Upper lobe of left lung (tissue), 6 donors: ENCODE data around the gene KCNC1. TPM values are rescaled to one million over a fixed set of nuclear protein-coding genes. Genes with fewer than 3 reads are reported as not detected.

ENCODE experiments used
- ATAC-seq, 2 donors: fragments of 200-7000 bp; cut with Tn5 transposase; one replicate each; pipeline ENCODE4 v1.9.1; 2022; ENCODE audit warnings: mild to moderate bottlenecking in 2 of 2, moderate library complexity in 2 of 2; ENCODE audit not compliant: low FRiP score in 2 of 2
- DNase-seq, 2 donors: peaks; one replicate each; pipeline ENCODE4 v3.0.0-alpha.2; 2019 to 2020
- H3K27ac ChIP-seq, 4 donors: fragments of 200-600 bp; sonication (generic); one replicate each; pipeline ENCODE4 v1.5.1; 2016 to 2019
- H3K27me3 ChIP-seq, 4 donors: fragments of 200-600 bp; sonication (generic); one replicate each; pipeline ENCODE4 v1.5.1; 2017 to 2019
- H3K36me3 ChIP-seq, 4 donors: fragments of 200-600 bp; sonication (generic); one replicate each; pipeline ENCODE4 v1.5.1; 2016 to 2019
- H3K4me1 ChIP-seq, 4 donors: fragments of 200-600 bp; sonication (generic); one replicate each; pipeline ENCODE4 v1.5.1; 2018 to 2019
- H3K4me3 ChIP-seq, 4 donors: fragments of 200-600 bp; sonication (generic); one replicate each; pipeline ENCODE4 v1.5.1; 2017 to 2019; ENCODE audit warnings: mild to moderate bottlenecking in 2 of 4, moderate library complexity in 1 of 4
- H3K9me3 ChIP-seq, 4 donors: fragments of 200-600 bp; sonication (generic); one replicate each; pipeline ENCODE4 v1.5.1; 2018 to 2019
- EP300 ChIP-seq, 4 donors: sonication (generic); formaldehyde crosslinking; IDR thresholded peaks; one replicate each; pipeline ENCODE4 v1.5.1; 2017; ENCODE audit warnings: antibody characterized with exemption in 4 of 4, control low read depth in 2 of 4
- POLR2A ChIP-seq, 4 donors: fragments of 450-650 bp; IDR thresholded peaks; one replicate each; pipeline ENCODE4 v1.5.1; 2016 to 2017; ENCODE audit warnings: antibody characterized with exemption in 4 of 4, mild to moderate bottlenecking in 2 of 4
- POLR2AphosphoS5 ChIP-seq, 2 donors: sonication (generic); formaldehyde crosslinking; IDR thresholded peaks; one replicate each; pipeline ENCODE4 v1.5.1; 2017; ENCODE audit warnings: antibody characterized with exemption in 2 of 2
- WGBS, 2 donors: methylation state at CpG; one replicate each; pipeline ENCODE4 v1.1.5; 2017 to 2018; 5-methylcytosine and 5-hydroxymethylcytosine counted together
- total RNA-seq, 6 donors: library from RNA; depleted of rRNA in 4 of 6; stranded (reverse); fragments of >200 nt in 4 of 6; gene quantifications; one replicate each; pipeline versions ENCODE4 v1.1.0 to v1.2.1, GENCODE V29; 2016 to 2021
- TF ChIP-seq, protein P1 (sequence below), 6 experiments: fragments of 450-650 bp in 4 of 6; fragments of 200-600 bp in 2 of 6; sonication (generic) in 2 of 6; IDR thresholded peaks; one replicate each; pipeline ENCODE4 v1.5.1; 2016 to 2019; ENCODE audit warnings: antibody characterized with exemption in 6 of 6
- donor health status: DM: no; HTN: no; CAD: no; lungs with moderate emphysema.
- donor health status: DM: no; HTN: yes; CAD: no; lungs with severe emphysema.

Gene KCNC1
- total RNA-seq, 6 donors from 2014 or later, result not detected

DNA sequence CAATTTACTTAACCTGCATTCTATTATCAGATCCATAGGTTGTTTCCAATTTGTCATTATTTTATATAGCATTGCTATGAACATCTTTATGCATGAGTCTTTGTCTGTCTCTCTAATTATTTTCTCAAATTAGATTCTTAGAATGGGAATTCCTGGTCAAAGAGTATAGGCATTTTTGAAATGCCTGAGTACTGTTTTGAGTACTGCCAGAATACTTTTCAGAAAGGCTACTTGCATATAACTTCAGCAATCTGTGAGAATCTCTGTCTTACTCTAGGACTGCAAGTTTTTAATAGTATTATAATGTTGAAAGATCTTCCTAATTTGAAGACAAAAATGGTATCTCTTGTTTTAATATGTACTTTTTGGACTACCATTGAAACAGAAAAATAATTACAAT is 56.6 kb downstream of the KCNC1 start:
- Histone ChIP-seq H3K27me3 (no peaks in the 10 kb centered on the region), H3K27ac (no peak overlapping the region), H3K4me1 (no peaks in the 10 kb centered on the region), H3K4me3 (no peak overlapping the region), H3K36me3 (no peaks in the 10 kb centered on the region), H3K9me3 (no peaks in the 10 kb centered on the region)
- DNase-seq, result no peak
- no peak for ATAC-seq
- TF ChIP-seq, protein P1, sequence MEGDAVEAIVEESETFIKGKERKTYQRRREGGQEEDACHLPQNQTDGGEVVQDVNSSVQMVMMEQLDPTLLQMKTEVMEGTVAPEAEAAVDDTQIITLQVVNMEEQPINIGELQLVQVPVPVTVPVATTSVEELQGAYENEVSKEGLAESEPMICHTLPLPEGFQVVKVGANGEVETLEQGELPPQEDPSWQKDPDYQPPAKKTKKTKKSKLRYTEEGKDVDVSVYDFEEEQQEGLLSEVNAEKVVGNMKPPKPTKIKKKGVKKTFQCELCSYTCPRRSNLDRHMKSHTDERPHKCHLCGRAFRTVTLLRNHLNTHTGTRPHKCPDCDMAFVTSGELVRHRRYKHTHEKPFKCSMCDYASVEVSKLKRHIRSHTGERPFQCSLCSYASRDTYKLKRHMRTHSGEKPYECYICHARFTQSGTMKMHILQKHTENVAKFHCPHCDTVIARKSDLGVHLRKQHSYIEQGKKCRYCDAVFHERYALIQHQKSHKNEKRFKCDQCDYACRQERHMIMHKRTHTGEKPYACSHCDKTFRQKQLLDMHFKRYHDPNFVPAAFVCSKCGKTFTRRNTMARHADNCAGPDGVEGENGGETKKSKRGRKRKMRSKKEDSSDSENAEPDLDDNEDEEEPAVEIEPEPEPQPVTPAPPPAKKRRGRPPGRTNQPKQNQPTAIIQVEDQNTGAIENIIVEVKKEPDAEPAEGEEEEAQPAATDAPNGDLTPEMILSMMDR (IDR thresholded peaks at IDR 0.05), result no peak
- no peak for TF ChIP-seq POLR2A (IDR thresholded peaks at IDR 0.05)
- TF ChIP-seq POLR2AphosphoS5 (IDR thresholded peaks at IDR 0.05), result no peak
- no peak for TF ChIP-seq EP300 (IDR thresholded peaks at IDR 0.05)

DNA sequence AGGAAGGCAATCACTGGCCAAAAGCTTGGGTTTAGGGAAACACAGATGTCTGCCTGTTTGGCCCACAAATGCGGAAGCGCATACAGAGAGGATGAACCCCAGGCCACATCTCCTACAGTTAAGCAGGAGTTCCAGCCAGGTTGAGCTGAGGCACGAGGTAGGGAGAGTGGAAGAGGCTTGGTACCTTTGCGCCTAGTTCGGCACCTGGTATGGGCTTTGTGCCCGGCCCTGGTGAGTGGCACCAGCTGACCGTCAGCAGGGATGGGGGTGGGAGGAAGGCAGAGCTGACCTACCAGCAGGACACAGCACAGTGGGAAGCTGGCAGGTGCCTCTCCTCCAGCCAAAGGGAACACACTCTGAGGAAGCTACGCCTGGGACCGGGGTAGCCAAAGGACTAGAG is 57.6 kb downstream of the KCNC1 start:
- H3K4me1 ChIP-seq, result no peaks in the 10 kb centered on the region
- WGBS, 2 donors, result 75 to 95% methylated on average over 8 to 9 of the region's 9 CpGs

DNA sequence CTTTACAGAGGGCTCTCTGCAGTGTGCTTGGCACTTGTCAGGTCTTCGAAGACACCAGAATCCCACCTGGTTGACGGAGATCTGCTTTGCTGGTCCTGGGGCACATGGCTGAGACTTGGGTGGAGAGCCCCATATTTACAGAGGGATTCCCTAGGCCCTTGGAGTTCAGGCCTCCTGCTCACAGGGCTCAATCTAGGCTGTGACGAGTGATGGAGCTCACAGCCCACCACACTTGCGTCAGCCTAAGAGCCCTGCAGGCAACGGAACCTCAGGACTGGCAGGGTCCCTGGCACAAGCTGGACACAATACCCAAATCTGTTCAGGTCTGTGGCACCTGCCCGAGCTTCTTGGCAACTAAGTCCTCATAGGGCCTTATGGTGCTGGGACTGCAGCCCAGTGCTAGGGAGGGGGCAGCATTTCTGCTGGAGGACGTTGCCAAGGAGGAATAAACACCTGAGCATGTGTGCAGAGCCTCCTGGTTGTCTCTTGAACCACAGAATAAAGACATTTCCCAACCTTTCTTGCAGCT is 59.1 kb downstream of the KCNC1 start:
- ATAC-seq (no peak), DNase-seq (no peak)
- Histone ChIP-seq H3K36me3 (no peaks in the 10 kb centered on the region), H3K4me1 (no peaks in the 10 kb centered on the region), H3K27ac (no peak overlapping the region), H3K9me3 (no peaks in the 10 kb centered on the region), H3K27me3 (no peaks in the 10 kb centered on the region), H3K4me3 (no peak overlapping the region)
- WGBS, 2 donors, result 78 to 91% methylated on average over 1 to 7 of the region's 7 CpGs
- TF ChIP-seq POLR2A (IDR thresholded peaks at IDR 0.05) (no peak), POLR2AphosphoS5 (IDR thresholded peaks at IDR 0.05) (no peak), EP300 (IDR thresholded peaks at IDR 0.05) (no peak)
- TF ChIP-seq, protein P1 (IDR thresholded peaks at IDR 0.05), result no peak

More for the DNA sequence above, 57.6 kb downstream of the KCNC1 start:
- DNase-seq (peak in 1 of 2 donors; percentile 22), ATAC-seq (no peak)
- H3K27ac ChIP-seq, result no peak overlapping the region
- no peaks in the 10 kb centered on the region for H3K9me3 ChIP-seq
- TF ChIP-seq, protein P1 (IDR thresholded peaks at IDR 0.05), result no peak
- no peak for TF ChIP-seq POLR2AphosphoS5 (IDR thresholded peaks at IDR 0.05)
- no peak for TF ChIP-seq POLR2A (IDR thresholded peaks at IDR 0.05)
- TF ChIP-seq EP300 (IDR thresholded peaks at IDR 0.05), result no peak
- no peaks in the 10 kb centered on the region for H3K36me3 ChIP-seq
- no peak overlapping the region for H3K4me3 ChIP-seq
- H3K27me3 ChIP-seq, result no peaks in the 10 kb centered on the region

DNA sequence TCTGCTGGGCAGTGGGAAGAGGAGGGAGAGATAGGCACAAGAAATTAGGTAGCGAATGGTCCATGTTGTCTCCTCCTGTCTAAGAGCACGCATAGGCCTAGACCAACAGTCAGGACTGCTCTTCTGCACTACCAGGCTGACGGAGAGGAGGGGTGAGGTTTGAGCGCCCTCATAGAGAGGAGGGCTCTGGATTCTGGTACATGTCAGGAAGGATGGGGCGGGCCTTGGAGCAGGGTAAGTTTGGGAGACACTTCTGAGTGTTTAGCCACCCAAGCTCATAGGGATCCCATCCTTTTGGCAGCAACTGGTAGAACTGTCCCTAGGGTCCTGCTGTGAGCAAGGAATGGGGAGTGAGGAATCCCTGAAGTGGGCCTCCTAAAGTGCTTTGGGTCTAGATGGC is 60.4 kb downstream of the KCNC1 start:
- Histone ChIP-seq H3K27me3 (no peaks in the 10 kb centered on the region), H3K36me3 (no peaks in the 10 kb centered on the region), H3K27ac (no peak overlapping the region), H3K9me3 (no peaks in the 10 kb centered on the region), H3K4me1 (no peaks in the 10 kb centered on the region), H3K4me3 (no peak overlapping the region)
- ATAC-seq (no peak), DNase-seq (no peak)
- WGBS, 2 donors, result 92 to 97% methylated on average over 5 of the region's 5 CpGs
- TF ChIP-seq POLR2A (IDR thresholded peaks at IDR 0.05), result no peak
- TF ChIP-seq, protein P1 (IDR thresholded peaks at IDR 0.05), result no peak
- no peak for TF ChIP-seq EP300 (IDR thresholded peaks at IDR 0.05)
- TF ChIP-seq POLR2AphosphoS5 (IDR thresholded peaks at IDR 0.05), result no peak

DNA sequence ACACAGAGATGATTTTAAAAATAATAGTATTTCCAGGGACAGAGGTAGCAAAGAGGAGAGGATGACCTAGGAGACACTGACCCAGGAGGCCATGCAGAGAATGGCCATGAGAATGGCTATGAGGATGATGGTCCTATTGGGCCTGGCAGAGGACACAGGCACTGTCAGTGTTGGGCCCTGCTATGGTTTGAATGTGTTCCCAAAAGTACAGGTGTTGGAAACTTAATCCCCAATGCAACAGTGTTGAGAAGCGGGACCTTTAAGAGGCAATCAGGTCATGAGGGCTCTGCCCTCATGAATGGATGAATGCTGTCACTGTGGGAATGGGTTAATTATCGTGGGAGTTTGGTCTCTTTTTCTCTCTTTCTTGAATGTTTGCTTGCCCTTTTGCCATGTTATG is 61.6 kb downstream of the KCNC1 start:
- TF ChIP-seq, protein P1 (IDR thresholded peaks at IDR 0.05), result no peak
- no peak for TF ChIP-seq EP300 (IDR thresholded peaks at IDR 0.05)
- no peak for TF ChIP-seq POLR2AphosphoS5 (IDR thresholded peaks at IDR 0.05)
- TF ChIP-seq POLR2A (IDR thresholded peaks at IDR 0.05), result no peak
- no peak for ATAC-seq
- no peak for DNase-seq
- WGBS, 2 donors, result 92 to 95% methylated on average over 2 of the region's 2 CpGs
- H3K36me3 ChIP-seq, result no peaks in the 10 kb centered on the region
- no peaks in the 10 kb centered on the region for H3K27me3 ChIP-seq
- H3K4me1 ChIP-seq, result no peaks in the 10 kb centered on the region
- no peaks in the 10 kb centered on the region for H3K9me3 ChIP-seq
- no peak overlapping the region for H3K27ac ChIP-seq
- H3K4me3 ChIP-seq, result no peak overlapping the region
